ENCODE results near the gene TRIM6.
A peak's percentile ranks its signal among the peaks of the same experiment; 100 is the strongest.

The TRIM6 gene

GRCh38 chr11:5621580-5621979 is 25.1 kb downstream of the TRIM6 start:
- H2AFZ ChIP-seq (ENCODE audit: low read length): no peak overlapping the region
- H3K27me3 ChIP-seq (ENCODE audit: insufficient read depth, low read length, poor library complexity, severe bottlenecking): no peaks in the 10 kb centered on the region
- H3K9me3 ChIP-seq (ENCODE audit: insufficient read depth, low read depth, low read length): no peaks in the 10 kb centered on the region
- no peaks in the 10 kb centered on the region for H4K20me1 ChIP-seq (ENCODE audit: insufficient read depth, low read length, poor library complexity, severe bottlenecking)
- peaks cover 15% of the 10 kb centered on the region for H3K4me1 ChIP-seq (ENCODE audit: insufficient read depth, low read length, poor library complexity, severe bottlenecking)
- H3K9me2 ChIP-seq (replicated peaks; ENCODE audit: low read depth, low read length): no peaks in the 10 kb centered on the region
- no peaks in the 10 kb centered on the region for H3F3A ChIP-seq (ENCODE audit: low read depth)
- H3K9ac ChIP-seq (ENCODE audit: low read depth, low read length, poor library complexity, severe bottlenecking): no peak overlapping the region
- 0 out of 2 replicates have a peak, but pooled peaks cover 5% of the 10 kb centered on the region for H3K79me2 ChIP-seq (ENCODE audit: insufficient read depth, low read length)
- TF ChIP-seq, protein P1, sequence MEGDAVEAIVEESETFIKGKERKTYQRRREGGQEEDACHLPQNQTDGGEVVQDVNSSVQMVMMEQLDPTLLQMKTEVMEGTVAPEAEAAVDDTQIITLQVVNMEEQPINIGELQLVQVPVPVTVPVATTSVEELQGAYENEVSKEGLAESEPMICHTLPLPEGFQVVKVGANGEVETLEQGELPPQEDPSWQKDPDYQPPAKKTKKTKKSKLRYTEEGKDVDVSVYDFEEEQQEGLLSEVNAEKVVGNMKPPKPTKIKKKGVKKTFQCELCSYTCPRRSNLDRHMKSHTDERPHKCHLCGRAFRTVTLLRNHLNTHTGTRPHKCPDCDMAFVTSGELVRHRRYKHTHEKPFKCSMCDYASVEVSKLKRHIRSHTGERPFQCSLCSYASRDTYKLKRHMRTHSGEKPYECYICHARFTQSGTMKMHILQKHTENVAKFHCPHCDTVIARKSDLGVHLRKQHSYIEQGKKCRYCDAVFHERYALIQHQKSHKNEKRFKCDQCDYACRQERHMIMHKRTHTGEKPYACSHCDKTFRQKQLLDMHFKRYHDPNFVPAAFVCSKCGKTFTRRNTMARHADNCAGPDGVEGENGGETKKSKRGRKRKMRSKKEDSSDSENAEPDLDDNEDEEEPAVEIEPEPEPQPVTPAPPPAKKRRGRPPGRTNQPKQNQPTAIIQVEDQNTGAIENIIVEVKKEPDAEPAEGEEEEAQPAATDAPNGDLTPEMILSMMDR (conservative IDR thresholded peaks at IDR 0.05; ENCODE audit: low read length): no peak
- no peak for TF ChIP-seq EZH2phosphoT487 (IDR thresholded peaks at IDR 0.05; ENCODE audit: borderline replicate concordance)
- no peak overlapping the region for H3K4me2 ChIP-seq (ENCODE audit: low read depth, low read length, poor library complexity, severe bottlenecking)
- no peaks in the 10 kb centered on the region for H3K36me3 ChIP-seq (ENCODE audit: insufficient read depth, low read length)
- H3K4me3 ChIP-seq (ENCODE audit: low read length, poor library complexity, severe bottlenecking): no peak overlapping the region

DNA sequence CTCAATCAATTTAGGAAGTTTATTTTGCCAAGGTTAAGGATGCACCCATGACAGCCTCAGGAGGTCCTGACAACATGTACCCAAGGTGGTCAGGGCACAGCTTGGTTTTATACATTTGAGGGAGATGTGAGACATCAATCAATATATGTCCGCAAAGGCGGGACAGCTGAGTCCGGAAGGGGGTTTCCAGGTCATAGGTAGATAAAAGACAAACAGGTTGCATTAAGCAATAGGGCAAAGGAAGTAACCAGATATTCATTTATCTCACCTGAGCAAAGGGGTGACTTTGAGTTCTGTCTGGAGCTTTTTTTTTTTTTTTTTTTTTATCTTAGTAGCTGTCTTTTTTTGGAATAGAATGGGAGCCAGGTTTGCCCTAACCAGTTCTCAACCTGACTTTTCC is 26.4 kb downstream of the TRIM6 start:
- no peak overlapping the region for H3K4me3 ChIP-seq (ENCODE audit: low read length, poor library complexity, severe bottlenecking)
- no peak overlapping the region for H3K4me2 ChIP-seq (ENCODE audit: low read depth, low read length, poor library complexity, severe bottlenecking)
- H3K27me3 ChIP-seq (ENCODE audit: insufficient read depth, low read length, poor library complexity, severe bottlenecking): no peaks in the 10 kb centered on the region
- H3K36me3 ChIP-seq (ENCODE audit: insufficient read depth, low read length): no peaks in the 10 kb centered on the region
- H3K9ac ChIP-seq (ENCODE audit: low read depth, low read length, poor library complexity, severe bottlenecking): no peak overlapping the region
- no peak overlapping the region for H2AFZ ChIP-seq (ENCODE audit: low read length)
- 0 out of 2 replicates have a peak, but pooled peaks cover 5% of the 10 kb centered on the region for H3K79me2 ChIP-seq (ENCODE audit: insufficient read depth, low read length)
- no peaks in the 10 kb centered on the region for H3K9me2 ChIP-seq (replicated peaks; ENCODE audit: low read depth, low read length)
- H3K9me3 ChIP-seq (ENCODE audit: insufficient read depth, low read depth, low read length): no peaks in the 10 kb centered on the region
- H3F3A ChIP-seq (ENCODE audit: low read depth): no peaks in the 10 kb centered on the region
- H4K20me1 ChIP-seq (ENCODE audit: insufficient read depth, low read length, poor library complexity, severe bottlenecking): no peaks in the 10 kb centered on the region
- TF ChIP-seq, protein P1 (conservative IDR thresholded peaks at IDR 0.05; ENCODE audit: low read length): no peak
- TF ChIP-seq EZH2phosphoT487 (IDR thresholded peaks at IDR 0.05; ENCODE audit: borderline replicate concordance): no peak
- peaks cover 27% of the 10 kb centered on the region for H3K4me1 ChIP-seq (ENCODE audit: insufficient read depth, low read length, poor library complexity, severe bottlenecking)

- 0 out of 2 replicates have a peak, but pooled peaks cover 5% of the 10 kb centered on the region for H3K79me2 ChIP-seq (ENCODE audit: insufficient read depth, low read length)
- H3K4me3 ChIP-seq (ENCODE audit: low read length, poor library complexity, severe bottlenecking): peak within 1 kb of the TSS; percentile 85
- H3K4me2 ChIP-seq (ENCODE audit: low read depth, low read length, poor library complexity, severe bottlenecking): peak within 1 kb of the TSS; percentile 87
- H3K9me3 ChIP-seq (ENCODE audit: insufficient read depth, low read depth, low read length): no peaks in the 10 kb centered on the region
- peak within 1 kb of the TSS; percentile 79 for H3K9ac ChIP-seq (ENCODE audit: low read depth, low read length, poor library complexity, severe bottlenecking)
- H3K27me3 ChIP-seq (ENCODE audit: insufficient read depth, low read length, poor library complexity, severe bottlenecking): no peaks in the 10 kb centered on the region
- no peaks in the 10 kb centered on the region for H3F3A ChIP-seq (ENCODE audit: low read depth)
- peak within 1 kb of the TSS; percentile 86 for H2AFZ ChIP-seq (ENCODE audit: low read length)
- no peak for TF ChIP-seq EZH2phosphoT487 (IDR thresholded peaks at IDR 0.05; ENCODE audit: borderline replicate concordance)
- TF ChIP-seq, protein P1 (conservative IDR thresholded peaks at IDR 0.05; ENCODE audit: low read length): no peak
- no peaks in the 10 kb centered on the region for H3K9me2 ChIP-seq (replicated peaks; ENCODE audit: low read depth, low read length)
- peaks cover 29% of the 10 kb centered on the region for H3K4me1 ChIP-seq (ENCODE audit: insufficient read depth, low read length, poor library complexity, severe bottlenecking)
- no peaks in the 10 kb centered on the region for H4K20me1 ChIP-seq (ENCODE audit: insufficient read depth, low read length, poor library complexity, severe bottlenecking)
- H3K36me3 ChIP-seq (ENCODE audit: insufficient read depth, low read length): no peaks in the 10 kb centered on the region
Observed at GRCh38 chr11:5624489-5625279, 28.2 kb downstream of the TRIM6 start, which contains the start of gene TRIM34. TSS of gene TRIM34 (plus strand) at chr11:5625001. CDS start at chr11:5632332, 7,331 bp downstream.
